Measurements from ENCODE around the gene LRIG2. TPM values are rescaled to one million over a fixed set of nuclear protein-coding genes. Genes with fewer than 3 reads are reported as not detected.

Gene LRIG2
- total RNA-seq, 2 donors from 2014 or later = 21.2 to 23.0 TPM

DNA sequence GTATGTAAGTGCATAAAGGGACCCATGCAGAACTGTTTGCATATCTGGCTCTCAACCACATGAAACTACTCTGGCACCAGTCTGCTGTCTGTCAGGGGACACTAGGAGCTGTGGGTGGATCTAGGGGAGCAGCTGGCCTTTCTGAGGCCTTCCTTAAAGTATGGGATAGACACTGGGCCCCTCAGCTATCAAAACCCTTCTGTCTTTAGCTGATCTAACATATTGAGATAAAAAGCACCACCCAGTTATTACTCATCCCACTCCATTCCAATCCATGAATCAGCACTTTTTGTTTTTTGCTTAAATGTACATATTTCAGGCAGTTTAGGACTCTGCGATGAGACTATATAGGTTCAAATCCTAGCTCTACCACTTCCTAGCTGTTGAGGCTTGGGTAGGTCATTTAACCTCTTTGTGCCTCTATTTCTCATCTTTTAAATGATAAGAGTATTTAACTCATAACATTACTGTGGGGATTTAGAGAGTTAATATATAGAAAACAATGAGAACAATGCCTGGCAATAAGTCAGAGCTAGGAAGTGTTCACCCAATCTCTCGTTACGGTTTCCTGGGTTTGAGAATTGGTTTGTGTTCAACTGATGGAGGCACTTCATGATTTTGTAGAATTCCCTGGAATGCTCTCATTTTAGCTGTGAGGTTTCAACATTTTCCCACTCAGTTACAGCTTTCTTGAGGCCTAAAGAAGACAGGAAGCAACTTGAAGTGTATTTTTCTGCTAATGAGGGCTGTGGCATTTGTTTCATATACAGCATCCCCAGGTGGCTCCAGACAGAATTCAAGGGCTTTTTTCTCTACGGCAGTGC lies 68.9 kb downstream of the LRIG2 start:
- Histone ChIP-seq H3K4me1 (ENCODE audit: control insufficient read depth, insufficient read depth, low read length) (no peaks in the 10 kb centered on the region), H3K36me3 (ENCODE audit: control insufficient read depth, insufficient read depth, low read length) (no peaks in the 10 kb centered on the region), H3K9ac (ENCODE audit: extremely low read depth, low read length, poor library complexity, severe bottlenecking) (no peak overlapping the region), H3K27ac (ENCODE audit: low read depth, low read length) (no peak overlapping the region), H3K4me3 (ENCODE audit: low read length) (no peak overlapping the region), H3K27me3 (ENCODE audit: control insufficient read depth, insufficient read depth, low read length, poor library complexity, severe bottlenecking) (no peaks in the 10 kb centered on the region), H3K9me3 (ENCODE audit: control insufficient read depth, low read length) (no peaks in the 10 kb centered on the region)
- H3K27me3 Mint-ChIP-seq (ENCODE audit: insufficient read depth) = no peaks in the 10 kb centered on the region
- no peak overlapping the region for H3K4me3 Mint-ChIP-seq
- no peak overlapping the region for H3K27ac Mint-ChIP-seq
- DNase-seq = no peak
- TF ChIP-seq, protein P1, sequence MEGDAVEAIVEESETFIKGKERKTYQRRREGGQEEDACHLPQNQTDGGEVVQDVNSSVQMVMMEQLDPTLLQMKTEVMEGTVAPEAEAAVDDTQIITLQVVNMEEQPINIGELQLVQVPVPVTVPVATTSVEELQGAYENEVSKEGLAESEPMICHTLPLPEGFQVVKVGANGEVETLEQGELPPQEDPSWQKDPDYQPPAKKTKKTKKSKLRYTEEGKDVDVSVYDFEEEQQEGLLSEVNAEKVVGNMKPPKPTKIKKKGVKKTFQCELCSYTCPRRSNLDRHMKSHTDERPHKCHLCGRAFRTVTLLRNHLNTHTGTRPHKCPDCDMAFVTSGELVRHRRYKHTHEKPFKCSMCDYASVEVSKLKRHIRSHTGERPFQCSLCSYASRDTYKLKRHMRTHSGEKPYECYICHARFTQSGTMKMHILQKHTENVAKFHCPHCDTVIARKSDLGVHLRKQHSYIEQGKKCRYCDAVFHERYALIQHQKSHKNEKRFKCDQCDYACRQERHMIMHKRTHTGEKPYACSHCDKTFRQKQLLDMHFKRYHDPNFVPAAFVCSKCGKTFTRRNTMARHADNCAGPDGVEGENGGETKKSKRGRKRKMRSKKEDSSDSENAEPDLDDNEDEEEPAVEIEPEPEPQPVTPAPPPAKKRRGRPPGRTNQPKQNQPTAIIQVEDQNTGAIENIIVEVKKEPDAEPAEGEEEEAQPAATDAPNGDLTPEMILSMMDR (conservative IDR thresholded peaks at IDR 0.05) = no peak
- H3K9me3 Mint-ChIP-seq = no peaks in the 10 kb centered on the region
- WGBS, 2 experiments (ENCODE audit: insufficient coverage in 1 of 2, insufficient read length in 1 of 2) = 92 to 93% methylated on average over 3 of the region's 4 CpGs
- no peaks in the 10 kb centered on the region for H3K36me3 Mint-ChIP-seq (ENCODE audit: low read depth)
- H3K4me1 Mint-ChIP-seq = peaks cover 24% of the 10 kb centered on the region

DNA sequence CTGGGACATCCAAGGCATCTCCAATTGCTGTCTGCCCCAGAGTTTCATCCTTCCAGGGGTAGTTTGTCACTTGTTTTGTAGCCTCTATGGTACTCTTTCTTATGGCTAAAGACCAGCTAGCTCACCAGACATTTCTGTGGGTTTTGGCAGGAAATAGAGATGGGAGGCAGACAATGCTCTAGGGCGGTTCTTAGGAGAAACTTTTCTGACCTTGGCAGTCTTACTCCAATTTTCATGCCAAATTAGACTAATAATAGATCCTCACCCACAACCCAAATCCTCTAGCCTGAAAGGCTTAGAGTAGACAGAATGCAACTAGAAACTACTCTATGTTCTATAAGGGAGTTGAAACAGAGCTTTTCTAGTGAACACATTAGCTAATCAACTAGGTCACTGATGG lies 69.8 kb downstream of the LRIG2 start:
- H3K27ac ChIP-seq (ENCODE audit: low read depth, low read length) = no peak overlapping the region
- no peaks in the 10 kb centered on the region for H3K36me3 ChIP-seq (ENCODE audit: control insufficient read depth, insufficient read depth, low read length)
- DNase-seq = no peak
- no peaks in the 10 kb centered on the region for H3K9me3 ChIP-seq (ENCODE audit: control insufficient read depth, low read length)
- no peaks in the 10 kb centered on the region for H3K9me3 Mint-ChIP-seq
- 88% methylated on average over 1 of the region's 1 CpG; no CpG with 5 or more reads in 1 of the 2 experiments for WGBS, 2 experiments (ENCODE audit: insufficient coverage in 1 of 2, insufficient read length in 1 of 2)
- no peak overlapping the region for H3K27ac Mint-ChIP-seq
- TF ChIP-seq, protein P1 (conservative IDR thresholded peaks at IDR 0.05) = no peak
- peaks cover 24% of the 10 kb centered on the region for H3K4me1 Mint-ChIP-seq
- H3K4me1 ChIP-seq (ENCODE audit: control insufficient read depth, insufficient read depth, low read length) = no peaks in the 10 kb centered on the region
- H3K4me3 ChIP-seq (ENCODE audit: low read length) = no peak overlapping the region
- no peak overlapping the region for H3K4me3 Mint-ChIP-seq
- no peaks in the 10 kb centered on the region for H3K27me3 Mint-ChIP-seq (ENCODE audit: insufficient read depth)
- no peak overlapping the region for H3K9ac ChIP-seq (ENCODE audit: extremely low read depth, low read length, poor library complexity, severe bottlenecking)
- H3K27me3 ChIP-seq (ENCODE audit: control insufficient read depth, insufficient read depth, low read length, poor library complexity, severe bottlenecking) = no peaks in the 10 kb centered on the region
- no peaks in the 10 kb centered on the region for H3K36me3 Mint-ChIP-seq (ENCODE audit: low read depth)

DNA sequence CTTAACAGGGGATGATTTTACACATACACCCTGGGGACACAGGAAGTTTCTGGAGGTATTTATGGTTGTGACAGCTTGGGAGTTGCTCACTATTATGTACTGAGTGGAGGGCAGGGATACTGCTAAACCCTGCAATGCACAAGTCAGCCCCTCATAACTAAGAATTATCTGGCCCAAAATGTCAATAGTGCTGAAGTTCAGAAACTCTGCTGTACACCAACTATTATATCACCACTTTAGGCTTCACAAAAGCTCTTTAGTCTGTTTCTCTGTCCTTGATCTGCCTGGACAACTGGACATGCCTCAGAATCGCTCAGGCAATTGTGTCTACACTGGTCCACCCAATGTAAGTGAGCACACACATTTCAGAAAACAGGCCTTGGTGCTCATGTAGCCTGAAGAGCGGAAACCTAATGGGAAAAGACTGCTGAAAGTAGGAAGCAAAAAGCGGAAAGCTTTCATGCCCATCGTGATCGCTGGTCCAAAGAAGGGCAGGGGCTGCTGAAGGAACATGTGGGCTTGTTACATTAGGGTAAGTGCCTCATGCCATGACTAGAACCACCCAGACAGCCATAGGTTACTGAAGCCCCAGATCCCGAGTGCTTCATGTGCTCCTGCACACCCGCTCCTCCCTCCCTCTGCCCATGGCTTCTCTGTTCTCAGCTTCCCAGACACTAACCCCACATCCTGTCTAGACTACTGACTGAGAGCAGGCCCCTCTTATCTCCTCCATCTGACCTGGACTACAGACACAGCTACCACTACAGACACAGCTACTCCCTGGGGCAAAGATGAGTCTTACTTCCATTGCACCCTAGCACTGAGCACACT lies 73.5 kb downstream of the LRIG2 start:
- Mint-ChIP-seq H3K9me3 (no peaks in the 10 kb centered on the region), H3K27me3 (ENCODE audit: insufficient read depth) (no peaks in the 10 kb centered on the region), H3K27ac (no peak overlapping the region), H3K4me3 (no peak overlapping the region), H3K4me1 (peaks cover 16% of the 10 kb centered on the region), H3K36me3 (ENCODE audit: low read depth) (no peaks in the 10 kb centered on the region)
- H3K4me3 ChIP-seq (ENCODE audit: low read length) = no peak overlapping the region
- no peaks in the 10 kb centered on the region for H3K4me1 ChIP-seq (ENCODE audit: control insufficient read depth, insufficient read depth, low read length)
- H3K27me3 ChIP-seq (ENCODE audit: control insufficient read depth, insufficient read depth, low read length, poor library complexity, severe bottlenecking) = no peaks in the 10 kb centered on the region
- TF ChIP-seq, protein P1 (conservative IDR thresholded peaks at IDR 0.05) = no peak
- no peaks in the 10 kb centered on the region for H3K36me3 ChIP-seq (ENCODE audit: control insufficient read depth, insufficient read depth, low read length)
- H3K27ac ChIP-seq (ENCODE audit: low read depth, low read length) = no peak overlapping the region
- H3K9me3 ChIP-seq (ENCODE audit: control insufficient read depth, low read length) = no peaks in the 10 kb centered on the region
- 92 to 93% methylated on average over 4 to 7 of the region's 7 CpGs for WGBS, 2 experiments (ENCODE audit: insufficient coverage in 1 of 2, insufficient read length in 1 of 2)
- no peak overlapping the region for H3K9ac ChIP-seq (ENCODE audit: extremely low read depth, low read length, poor library complexity, severe bottlenecking)
- DNase-seq = no peak
